HEK293 (cell line): ENCODE measurements around the gene ARID3A.
A peak's percentile ranks its signal among the peaks of the same experiment; 100 is the strongest.

ENCODE experiments used
- CTCF ChIA-PET: fragments of 350-600 bp; formaldehyde crosslinking; extraction: SDS; loops from one replicate; lab custom pipeline; 2021; ENCODE audit warnings: antibody characterized with exemption; lab: Yijun Ruan, JAX
- POLR2A ChIA-PET: fragments of 300-600 bp; formaldehyde crosslinking; extraction: SDS; loops from one replicate; lab custom pipeline; 2020; ENCODE audit warnings: antibody characterized with exemption, inconsistent platforms; lab: Yijun Ruan, JAX
- H3K27ac ChIP-seq: fragments of 200-500 bp; sonication (Bioruptor generic); 2 replicates; pipeline ENCODE4 v1.5.1; 2014; ENCODE audit warnings: low read depth, low read length, control low read depth, inconsistent platforms; ENCODE audit errors: extremely low read depth
- H3K36me3 ChIP-seq, 2 experiments: fragments of 200-500 bp in 1 of 2; sonication (Bioruptor generic) in 1 of 2; 1 replicate in 1 of 2; 2 replicates in 1 of 2; pipeline ENCODE4 v1.5.1; 2014 to 2017; ENCODE audit warnings: inconsistent platforms in 2 of 2, low read length in 2 of 2; ENCODE audit not compliant: control insufficient read depth in 2 of 2, insufficient read depth in 1 of 2
- H3K4me1 ChIP-seq: fragments of 200-500 bp; sonication (Bioruptor generic); 2 replicates; pipeline ENCODE4 v1.5.1; 2014; ENCODE audit warnings: mild to moderate bottlenecking, low read length, inconsistent platforms; ENCODE audit not compliant: control insufficient read depth, insufficient read depth
- H3K4me3 ChIP-seq: 2 replicates; pipeline ENCODE4 v1.5.1; 2011; ENCODE audit warnings: low read depth, mild to moderate bottlenecking, control low read depth, low read length, moderate library complexity
- H3K9me3 ChIP-seq: fragments of 200-500 bp; sonication (Bioruptor generic); 2 replicates; pipeline ENCODE4 v1.5.1; 2014; ENCODE audit warnings: low read depth, low read length, inconsistent platforms; ENCODE audit not compliant: control insufficient read depth, insufficient read depth
- CTCF ChIP-seq: fragments of 450-650 bp; formaldehyde crosslinking; IDR thresholded peaks from 2 replicates; pipeline ENCODE4 v1.5.1; 2016; ENCODE audit warnings: missing biosample characterization, missing genetic modification characterization
- EGR2 ChIP-seq: fragments of 450-650 bp; formaldehyde crosslinking; IDR thresholded peaks from 2 replicates; pipeline ENCODE4 v1.5.1; 2016; ENCODE audit warnings: low read depth, missing biosample characterization, missing genetic modification characterization
- GLIS1 ChIP-seq: fragments of 450-650 bp; formaldehyde crosslinking; IDR thresholded peaks from 2 replicates; pipeline ENCODE4 v1.5.1; 2016; ENCODE audit warnings: missing biosample characterization, missing genetic modification characterization
- GLIS2 ChIP-seq: fragments of 450-650 bp; formaldehyde crosslinking; IDR thresholded peaks from 2 replicates; pipeline ENCODE4 v1.5.1; 2016; ENCODE audit warnings: missing biosample characterization, missing genetic modification characterization
- HOXA7 ChIP-seq: sonication (generic); formaldehyde crosslinking; IDR thresholded peaks from 2 replicates; pipeline ENCODE4 v1.8.1; 2022; ENCODE audit warnings: missing genetic modification reagents, borderline replicate concordance
- IKZF3 ChIP-seq: fragments of 450-650 bp; IDR thresholded peaks from 2 replicates; pipeline ENCODE4 v1.5.0; 2018; ENCODE audit warnings: missing biosample characterization, mild to moderate bottlenecking, missing genetic modification characterization, moderate library complexity
- SP7 ChIP-seq: fragments of 450-650 bp; formaldehyde crosslinking; IDR thresholded peaks from 2 replicates; pipeline ENCODE4 v1.5.1; 2016; ENCODE audit warnings: missing biosample characterization, missing genetic modification characterization
- ZBTB20 ChIP-seq: fragments of 450-650 bp; formaldehyde crosslinking; IDR thresholded peaks from 2 replicates; pipeline ENCODE4 v1.5.1; 2016; ENCODE audit warnings: missing biosample characterization, missing genetic modification characterization
- ZBTB26 ChIP-seq: fragments of 450-650 bp; formaldehyde crosslinking; optimal IDR thresholded peaks from 2 replicates; pipeline ENCODE3; 2016; ENCODE audit warnings: missing biosample characterization, mild to moderate bottlenecking, missing genetic modification characterization
- ZFHX2 ChIP-seq: fragments of 450-650 bp; formaldehyde crosslinking; conservative IDR thresholded peaks from 2 replicates; pipeline ENCODE4 v1.5.1; 2016; ENCODE audit warnings: missing biosample characterization, missing genetic modification characterization
- ZFP37 ChIP-seq: fragments of 450-650 bp; formaldehyde crosslinking; IDR thresholded peaks from 2 replicates; pipeline ENCODE4 v1.5.1; 2016; ENCODE audit warnings: missing biosample characterization, missing genetic modification characterization
- ZNF10 ChIP-seq: fragments of 450-650 bp; formaldehyde crosslinking; IDR thresholded peaks from 2 replicates; pipeline ENCODE4 v1.5.1; 2017; ENCODE audit warnings: missing biosample characterization, missing genetic modification characterization
- ZNF175 ChIP-seq: fragments of 450-650 bp; formaldehyde crosslinking; IDR thresholded peaks from 2 replicates; pipeline ENCODE4 v1.5.1; 2016; ENCODE audit warnings: missing biosample characterization, missing genetic modification characterization
- ZNF2 ChIP-seq: fragments of 450-650 bp; formaldehyde crosslinking; IDR thresholded peaks from 2 replicates; pipeline ENCODE4 v1.5.1; 2016; ENCODE audit warnings: missing biosample characterization, missing genetic modification characterization
- ZNF24 ChIP-seq: fragments of 450-650 bp; formaldehyde crosslinking; IDR thresholded peaks from 2 replicates; pipeline ENCODE4 v1.5.1; 2016; ENCODE audit warnings: missing biosample characterization, missing genetic modification characterization
- ZNF280C ChIP-seq: fragments of 450-650 bp; formaldehyde crosslinking; IDR thresholded peaks from 2 replicates; pipeline ENCODE4 v1.5.1; 2016; ENCODE audit warnings: missing biosample characterization, missing genetic modification characterization
- ZNF324 ChIP-seq: fragments of 450-650 bp; formaldehyde crosslinking; IDR thresholded peaks from 2 replicates; pipeline ENCODE4 v1.5.1; 2016; ENCODE audit warnings: missing biosample characterization, missing genetic modification characterization
- ZNF335 ChIP-seq: fragments of 450-650 bp; formaldehyde crosslinking; conservative IDR thresholded peaks from 2 replicates; pipeline ENCODE4 v1.5.1; 2016; ENCODE audit warnings: missing biosample characterization, missing genetic modification characterization
- ZNF341 ChIP-seq: fragments of 450-650 bp; formaldehyde crosslinking; IDR thresholded peaks from 2 replicates; pipeline ENCODE4; 2016; ENCODE audit warnings: low read depth, missing biosample characterization, missing genetic modification characterization
- ZNF366 ChIP-seq: fragments of 450-650 bp; formaldehyde crosslinking; conservative IDR thresholded peaks from 2 replicates; pipeline ENCODE4 v1.5.1; 2016; ENCODE audit warnings: missing biosample characterization, missing genetic modification characterization
- ZNF585B ChIP-seq: fragments of 450-650 bp; formaldehyde crosslinking; IDR thresholded peaks from 2 replicates; pipeline ENCODE4 v1.5.1; 2016; ENCODE audit warnings: missing biosample characterization, missing genetic modification characterization
- ZNF621 ChIP-seq: fragments of 450-650 bp; formaldehyde crosslinking; IDR thresholded peaks from 2 replicates; pipeline ENCODE4 v1.5.1; 2017; ENCODE audit warnings: missing biosample characterization, missing genetic modification characterization
- ZNF623 ChIP-seq: fragments of 450-650 bp; formaldehyde crosslinking; IDR thresholded peaks from 2 replicates; pipeline ENCODE4 v1.5.1; 2016; ENCODE audit warnings: missing biosample characterization, missing genetic modification characterization
- ZNF629 ChIP-seq: fragments of 450-650 bp; formaldehyde crosslinking; IDR thresholded peaks from 2 replicates; pipeline ENCODE4 v1.5.1; 2017; ENCODE audit warnings: missing biosample characterization, missing genetic modification characterization
- ZNF654 ChIP-seq: fragments of 450-650 bp; formaldehyde crosslinking; IDR thresholded peaks from 2 replicates; pipeline ENCODE4 v1.5.1; 2016; ENCODE audit warnings: low read depth, missing biosample characterization, missing genetic modification characterization
- ZNF660 ChIP-seq: fragments of 450-650 bp; IDR thresholded peaks from 2 replicates; pipeline ENCODE4 v1.5.1; 2018; ENCODE audit warnings: missing biosample characterization, mild to moderate bottlenecking, missing genetic modification characterization
- ZNF830 ChIP-seq: fragments of 450-650 bp; IDR thresholded peaks from 2 replicates; pipeline ENCODE4 v1.5.0; 2018; ENCODE audit warnings: missing biosample characterization, missing genetic modification characterization, low read depth, mild to moderate bottlenecking, moderate library complexity
- TF ChIP-seq, protein P1 (sequence below): fragments of 450-650 bp; formaldehyde crosslinking; IDR thresholded peaks from 2 replicates; pipeline ENCODE4 v1.5.1; 2016; ENCODE audit warnings: missing biosample characterization, missing genetic modification characterization, low read depth
- TF ChIP-seq, protein P2 (sequence below): fragments of 450-650 bp; formaldehyde crosslinking; IDR thresholded peaks from 2 replicates; pipeline ENCODE4 v1.5.1; 2016; ENCODE audit warnings: missing biosample characterization, missing genetic modification characterization, low read depth

Gene ARID3A

DNA sequence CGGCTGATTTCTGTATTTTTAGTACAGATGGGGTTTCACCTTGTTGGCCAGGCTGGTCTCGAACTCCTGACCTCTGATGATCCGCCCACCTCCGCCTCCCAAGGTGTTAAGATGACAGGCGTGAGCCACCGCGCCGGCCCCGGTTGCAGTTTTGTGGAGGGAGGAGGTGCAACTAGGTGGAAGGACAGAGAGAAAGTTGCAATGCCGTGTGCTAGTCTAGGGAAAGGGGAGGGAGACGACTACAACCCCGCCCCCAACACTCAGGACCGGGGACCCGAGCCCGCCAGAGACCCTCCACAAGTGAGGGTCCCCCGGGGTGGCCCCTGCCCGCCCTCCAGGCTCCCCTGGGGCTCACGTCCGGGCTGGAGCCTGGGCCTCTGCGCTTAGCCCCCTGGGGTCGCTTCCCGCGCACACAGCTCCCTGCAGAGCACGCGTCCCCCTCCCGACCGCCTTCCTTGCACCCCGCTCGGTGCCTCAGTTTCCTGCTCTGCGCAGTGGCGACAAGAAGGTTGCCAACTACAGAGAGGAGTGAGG is 1.2 kb upstream of the ARID3A start (continued):
- no peak for TF ChIP-seq ZFP37
- peak; percentile 64 for TF ChIP-seq GLIS2 (tag by site-specific recombination)
- no peak for TF ChIP-seq ZBTB26
- no peak for TF ChIP-seq IKZF3 (tag by site-specific recombination)
- TF ChIP-seq ZNF654 (tag by site-specific recombination) = no peak
- TF ChIP-seq ZNF2 (tag by site-specific recombination) = peak; percentile 36; the same call in 1 of the 2 replicates
- TF ChIP-seq ZNF621 (tag by site-specific recombination) = no peak
- TF ChIP-seq, protein P1, sequence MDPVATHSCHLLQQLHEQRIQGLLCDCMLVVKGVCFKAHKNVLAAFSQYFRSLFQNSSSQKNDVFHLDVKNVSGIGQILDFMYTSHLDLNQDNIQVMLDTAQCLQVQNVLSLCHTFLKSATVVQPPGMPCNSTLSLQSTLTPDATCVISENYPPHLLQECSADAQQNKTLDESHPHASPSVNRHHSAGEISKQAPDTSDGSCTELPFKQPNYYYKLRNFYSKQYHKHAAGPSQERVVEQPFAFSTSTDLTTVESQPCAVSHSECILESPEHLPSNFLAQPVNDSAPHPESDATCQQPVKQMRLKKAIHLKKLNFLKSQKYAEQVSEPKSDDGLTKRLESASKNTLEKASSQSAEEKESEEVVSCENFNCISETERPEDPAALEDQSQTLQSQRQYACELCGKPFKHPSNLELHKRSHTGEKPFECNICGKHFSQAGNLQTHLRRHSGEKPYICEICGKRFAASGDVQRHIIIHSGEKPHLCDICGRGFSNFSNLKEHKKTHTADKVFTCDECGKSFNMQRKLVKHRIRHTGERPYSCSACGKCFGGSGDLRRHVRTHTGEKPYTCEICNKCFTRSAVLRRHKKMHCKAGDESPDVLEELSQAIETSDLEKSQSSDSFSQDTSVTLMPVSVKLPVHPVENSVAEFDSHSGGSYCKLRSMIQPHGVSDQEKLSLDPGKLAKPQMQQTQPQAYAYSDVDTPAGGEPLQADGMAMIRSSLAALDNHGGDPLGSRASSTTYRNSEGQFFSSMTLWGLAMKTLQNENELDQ (tag by site-specific recombination) = no peak
- TF ChIP-seq ZNF585B (tag by site-specific recombination) = no peak
- 0 out of 2 replicates have a peak, but pooled peaks have one; percentile 7 for TF ChIP-seq ZFHX2 (tag by site-specific recombination)
- no peak for TF ChIP-seq ZNF280C (tag by site-specific recombination)
- peak; percentile 20; the same call in 1 of the 2 replicates for TF ChIP-seq EGR2 (tag by site-specific recombination)
- no peak for TF ChIP-seq ZNF830 (tag by site-specific recombination)
- TF ChIP-seq ZNF341 (tag by site-specific recombination) = peak; percentile 89
- TF ChIP-seq ZNF366 (tag by site-specific recombination) = no peak
- TF ChIP-seq, all 188 proteins: peak for 7

GRCh38 chr19:925087-925525 is 729 bp upstream of the ARID3A start:
- peaks cover 0 to 13% of the 10 kb centered on the region in 2 experiments; a peak in 1 of 3 replicates for H3K36me3 ChIP-seq
- H3K9me3 ChIP-seq = no peaks in the 10 kb centered on the region
- peak overlapping the region; percentile 72 for H3K27ac ChIP-seq
- ChIA-PET POLR2A (interaction anchor here (0.6 to 0.8 kb wide), 2 partner anchors 27 to 59 kb away, joined by 3 read pairs; partner anchors contain the start of gene WDR18), CTCF (interaction anchor here (1.2 to 5.8 kb wide), 2 partner anchors 46 to 58 kb away, joined by 3 to 116 read pairs; partner anchors contain the start of gene WDR18)
- H3K4me3 ChIP-seq = peak overlapping the region; percentile 83
- H3K4me1 ChIP-seq = no peaks in the 10 kb centered on the region; the same call in 1 of the 2 replicates
- TF ChIP-seq GLIS1 (tag by site-specific recombination) (peak; percentile 71), ZNF629 (peak; percentile 46), ZNF335 (tag by site-specific recombination) (peak; percentile 61), SP7 (tag by site-specific recombination) (peak; percentile 69; the same call in 1 of the 2 replicates), CTCF (no peak), ZNF10 (no peak), ZNF175 (no peak), ZNF623 (tag by site-specific recombination) (no peak), ZNF24 (tag by site-specific recombination) (peak; percentile 69), ZNF324 (tag by site-specific recombination) (0 out of 2 replicates have a peak, but pooled peaks have one; percentile 58), ZBTB20 (peak; percentile 16; the same call in 1 of the 2 replicates), ZNF660 (tag by site-specific recombination) (0 out of 2 replicates have a peak, but pooled peaks have one; percentile 71), HOXA7 (CRISPR knock-in tag) (no peak)
- TF ChIP-seq, protein P2, sequence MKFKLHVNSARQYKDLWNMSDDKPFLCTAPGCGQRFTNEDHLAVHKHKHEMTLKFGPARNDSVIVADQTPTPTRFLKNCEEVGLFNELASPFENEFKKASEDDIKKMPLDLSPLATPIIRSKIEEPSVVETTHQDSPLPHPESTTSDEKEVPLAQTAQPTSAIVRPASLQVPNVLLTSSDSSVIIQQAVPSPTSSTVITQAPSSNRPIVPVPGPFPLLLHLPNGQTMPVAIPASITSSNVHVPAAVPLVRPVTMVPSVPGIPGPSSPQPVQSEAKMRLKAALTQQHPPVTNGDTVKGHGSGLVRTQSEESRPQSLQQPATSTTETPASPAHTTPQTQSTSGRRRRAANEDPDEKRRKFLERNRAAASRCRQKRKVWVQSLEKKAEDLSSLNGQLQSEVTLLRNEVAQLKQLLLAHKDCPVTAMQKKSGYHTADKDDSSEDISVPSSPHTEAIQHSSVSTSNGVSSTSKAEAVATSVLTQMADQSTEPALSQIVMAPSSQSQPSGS = peak; percentile 62; the same call in 1 of the 2 replicates
